ENCODE results near the gene OSER1. TPM values are rescaled to one million over a fixed set of nuclear protein-coding genes. Genes with fewer than 3 reads are reported as not detected.

Gene OSER1
- polyA plus RNA-seq, 3 donors from 2014 or later: 37.9 to 61.4 (median 55.1) TPM

DNA sequence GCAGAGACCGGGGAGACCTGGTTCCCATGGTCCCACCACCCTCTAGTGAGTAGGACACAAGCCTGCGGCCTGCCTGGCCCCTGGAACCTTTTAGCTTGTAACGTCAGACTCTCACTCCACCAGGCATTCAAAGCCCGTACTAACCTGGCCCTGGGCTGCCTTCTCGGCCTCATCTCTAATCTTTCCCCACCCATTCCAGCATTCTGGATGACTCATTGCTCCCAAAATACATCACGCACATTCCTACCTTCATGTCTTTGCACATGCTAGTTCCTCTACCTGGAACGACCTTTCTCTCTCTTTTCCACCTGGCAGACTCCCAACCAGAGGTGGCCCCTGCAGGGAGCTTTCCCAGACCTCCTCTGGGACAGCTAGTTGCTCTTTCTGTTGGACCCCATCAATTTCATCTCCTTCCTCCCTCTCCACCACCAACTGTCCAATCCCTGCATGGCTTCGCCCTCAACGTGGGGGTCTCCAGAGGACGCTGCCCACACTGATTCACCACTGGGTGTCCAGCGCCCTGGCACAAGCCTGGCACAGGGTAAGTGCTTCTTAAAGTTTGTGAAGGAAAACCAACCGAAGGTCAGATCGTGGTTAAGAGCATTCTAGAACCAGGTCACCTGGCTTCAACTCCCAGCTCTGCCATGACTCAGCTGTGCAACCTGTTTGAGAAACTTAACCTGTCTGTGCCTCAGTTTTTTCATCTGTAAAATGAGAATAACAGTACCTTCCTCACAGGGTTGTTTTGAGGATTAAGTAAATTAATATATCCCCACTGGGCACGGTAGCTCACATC, 58.8 kb downstream of the OSER1 start:
- no peak overlapping the region for H3K4me3 Mint-ChIP-seq
- no peaks in the 10 kb centered on the region for H3K4me1 Mint-ChIP-seq
- no peaks in the 10 kb centered on the region for H3K36me3 Mint-ChIP-seq
- no peak overlapping the region for H3K27ac Mint-ChIP-seq
- no peak for DNase-seq
- no peaks in the 10 kb centered on the region for H3K9me3 Mint-ChIP-seq
- peaks cover 4 to 9% (median 5%) of the 10 kb centered on the region in 3 donors for H3K27me3 Mint-ChIP-seq (ENCODE audit: low read depth in 3 of 3)

DNA sequence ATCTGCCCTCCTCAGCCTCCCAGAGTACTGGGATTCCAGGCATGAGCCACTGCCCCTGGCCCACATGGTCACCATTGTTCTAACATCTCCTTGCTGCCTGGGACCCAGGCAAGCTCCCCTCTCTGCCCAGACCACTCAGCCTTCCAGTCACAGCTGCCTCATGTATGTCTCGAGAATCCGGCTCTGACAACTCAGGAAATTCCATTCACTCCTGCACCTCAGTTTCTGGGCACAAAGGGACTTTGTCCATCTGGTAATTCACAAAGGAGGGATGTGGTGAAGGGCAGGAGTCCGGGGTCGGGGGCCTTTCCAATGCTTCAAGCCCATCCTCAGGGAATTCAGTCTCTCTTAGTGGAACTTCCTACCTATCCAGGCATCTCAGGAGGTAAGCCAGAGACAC, 64.3 kb downstream of the OSER1 start:
- peaks cover 0 to 4% (median 0%) of the 10 kb centered on the region in 3 donors for H3K27me3 Mint-ChIP-seq (ENCODE audit: low read depth in 3 of 3)
- no peaks in the 10 kb centered on the region for H3K36me3 Mint-ChIP-seq
- no peak overlapping the region for H3K27ac Mint-ChIP-seq
- no peak for DNase-seq
- H3K4me1 Mint-ChIP-seq: no peaks in the 10 kb centered on the region
- H3K4me3 Mint-ChIP-seq: no peak overlapping the region
- H3K9me3 Mint-ChIP-seq: no peaks in the 10 kb centered on the region

Other genes starting within 250 kb of the OSER1 start
- not detected for gene JPH2, start 23.6 kb downstream of the OSER1 start, polyA plus RNA-seq
- not detected for gene GDAP1L1, start 36.5 kb upstream of the OSER1 start, polyA plus RNA-seq
- under 1 TPM; 0.15 to 0.89 (median 0.40) TPM for gene FITM2, start 100.4 kb upstream of the OSER1 start, polyA plus RNA-seq
- not detected for gene R3HDML, start 126.3 kb upstream of the OSER1 start, polyA plus RNA-seq
- not detected for gene HNF4A, start 144.9 kb upstream of the OSER1 start, polyA plus RNA-seq